PC-3 (cell line): Measurements from ENCODE around the gene RPL9. TPM values are rescaled to one million over a fixed set of nuclear protein-coding genes. Genes with fewer than 3 reads are reported as not detected.
A peak's percentile ranks its signal among the peaks of the same experiment; 100 is the strongest.

ENCODE experiments used
- ATAC-seq: fragments of 200-7000 bp; cut with Tn5 transposase; 2 replicates; pipeline ENCODE4 v1.9.1; 2020; ENCODE audit warnings: mild to moderate bottlenecking, moderate library complexity
- BruUV-seq: library from RNA; stranded (reverse); fragments of 400-500 nt; replicated peaks from 2 replicates; lab custom pipeline; 2021; lab: Mats Ljungman, UMichigan
- CTCF ChIA-PET: fragments of 300-600 bp; sonication (Branson Sonifier 250); formaldehyde crosslinking; loops from one replicate; lab custom pipeline; 2022; ENCODE audit warnings: antibody characterized with exemption; lab: Charles Lee
- POLR2A ChIA-PET: fragments of 300-600 bp; sonication (Branson Sonifier 250); formaldehyde crosslinking; loops from one replicate; lab custom pipeline; 2022; ENCODE audit warnings: antibody characterized with exemption; ENCODE audit not compliant: unreplicated experiment; lab: Charles Lee
- DNase-seq: peaks from one replicate; pipeline ENCODE4 v3.0.0-alpha.2; 2015
- H2AFZ ChIP-seq: fragments of 300-600 bp; sonication (generic); 2 replicates; pipeline ENCODE4 v1.6.0; 2016; ENCODE audit warnings: antibody characterized with exemption, low read length
- H3F3A ChIP-seq: fragments of 300-600 bp; sonication (generic); one replicate; pipeline ENCODE4 v1.6.0; 2017; ENCODE audit warnings: antibody characterized with exemption, low read length, control low read depth, mild to moderate bottlenecking; ENCODE audit not compliant: unreplicated experiment
- H3K27ac ChIP-seq: fragments of 300-600 bp; sonication (generic); 2 replicates; pipeline ENCODE4 v1.5.1; 2016; ENCODE audit warnings: mild to moderate bottlenecking, low read length
- H3K27me3 ChIP-seq: fragments of 300-600 bp; sonication (generic); 2 replicates; pipeline ENCODE4 v1.6.1; 2016; ENCODE audit warnings: low read length, mixed read lengths
- H3K36me3 ChIP-seq: fragments of 300-600 bp; sonication (generic); 2 replicates; pipeline ENCODE4 v1.6.1; 2016; ENCODE audit warnings: low read depth, mixed run types, low read length, mixed read lengths
- H3K4me1 ChIP-seq: fragments of 300-600 bp; sonication (generic); 2 replicates; pipeline ENCODE4 v1.5.1; 2016; ENCODE audit warnings: low read length; ENCODE audit not compliant: insufficient read depth
- H3K4me2 ChIP-seq: fragments of 300-600 bp; sonication (generic); 2 replicates; pipeline ENCODE4 v1.6.0; 2016; ENCODE audit warnings: low read length
- H3K4me3 ChIP-seq: fragments of 300-600 bp; sonication (generic); 2 replicates; pipeline ENCODE4 v1.5.1; 2016; ENCODE audit warnings: mild to moderate bottlenecking, low read length, mixed read lengths
- H3K79me2 ChIP-seq: fragments of 300-600 bp; sonication (generic); 2 replicates; pipeline ENCODE4 v1.6.1; 2017; ENCODE audit warnings: low read length, mixed read lengths
- H3K9ac ChIP-seq: fragments of 300-600 bp; sonication (generic); 2 replicates; pipeline ENCODE4 v1.6.0; 2016; ENCODE audit warnings: mild to moderate bottlenecking, low read length
- H3K9me2 ChIP-seq: fragments of 300-600 bp; sonication (generic); replicated peaks from 2 replicates; pipeline ENCODE4 v1.6.1; 2016; ENCODE audit warnings: mixed run types, low read length, mixed read lengths
- H3K9me3 ChIP-seq: fragments of 300-600 bp; sonication (generic); 2 replicates; pipeline ENCODE4 v1.6.1; 2016; ENCODE audit warnings: low read length, mixed read lengths
- H4K20me1 ChIP-seq: fragments of 300-600 bp; sonication (generic); 2 replicates; pipeline ENCODE4 v1.6.1; 2016; ENCODE audit warnings: low read length, mixed read lengths
- CTCF ChIP-seq: fragments of 300-600 bp; sonication (generic); conservative IDR thresholded peaks from 2 replicates; pipeline ENCODE4 v1.5.1; 2017; ENCODE audit warnings: antibody characterized with exemption, low read depth, mild to moderate bottlenecking, low read length
- EZH2 ChIP-seq: fragments of 300-600 bp; sonication (generic); IDR thresholded peaks from one replicate; pipeline ENCODE4 v1.6.1; 2017; ENCODE audit warnings: antibody characterized with exemption, mild to moderate bottlenecking, low read length; ENCODE audit not compliant: unreplicated experiment
- EZH2phosphoT487 ChIP-seq: fragments of 300-600 bp; sonication (generic); IDR thresholded peaks from 2 replicates; pipeline ENCODE4 v1.6.1; 2018; ENCODE audit warnings: mild to moderate bottlenecking, antibody characterized with exemption, low read length, borderline replicate concordance
- intact Hi-C: fragments of 100-400 bp; cut with micrococcal nuclease; formaldehyde crosslinking; loops from 2 replicates; pipeline ENCODE4 v1.9.0; 2023
- total RNA-seq: library from RNA; depleted of rRNA; stranded (reverse); fragments of >200 nt; gene quantifications from 2 replicates; pipeline ENCODE4 v1.2.3, GENCODE V29; 2014

Gene RPL9
- total RNA-seq, 1 experiment from 2014 or later, result 1,298 TPM

- CTCF ChIA-PET, result no interaction called here
These were observed 1.6 kb downstream of the RPL9 start for GRCh38 chr4:39456946-39457763.

GRCh38 chr4:39455486-39455885 is 3.2 kb downstream of the RPL9 start:
- no peaks in the 10 kb centered on the region for H3K9me2 ChIP-seq
- TF ChIP-seq EZH2, result no peak
- no peak for TF ChIP-seq EZH2phosphoT487
- TF ChIP-seq CTCF, result no peak
- ChIA-PET CTCF (no interaction called here), POLR2A (no interaction called here)
- no peak overlapping the region for H3K27ac ChIP-seq
- H3K4me3 ChIP-seq, result no peak overlapping the region; the same call in 1 of the 2 replicates
- H3K9me3 ChIP-seq, result no peaks in the 10 kb centered on the region
- no TSS peak for BruUV-seq
- H3K9ac ChIP-seq, result no peak overlapping the region
- H3K4me1 ChIP-seq, result peaks cover 14% of the 10 kb centered on the region
- peaks cover 42% of the 10 kb centered on the region for H3K79me2 ChIP-seq
- DNase-seq (no peak), ATAC-seq (no peak)
- intact Hi-C loops, result no loop called here
- H2AFZ ChIP-seq, result no peak overlapping the region
- H4K20me1 ChIP-seq, result peaks cover 58% of the 10 kb centered on the region
- peaks cover 16% of the 10 kb centered on the region for H3F3A ChIP-seq
- peak overlapping the region; percentile 98; the same call in 1 of the 2 replicates for H3K4me2 ChIP-seq
- H3K27me3 ChIP-seq, result no peaks in the 10 kb centered on the region
- peaks cover 63% of the 10 kb centered on the region for H3K36me3 ChIP-seq

More at GRCh38 chr4:39456946-39457763, 1.6 kb downstream of the RPL9 start:
- peak overlapping the region; percentile 100 for H3K9ac ChIP-seq
- ATAC-seq, result no peak
- H3K79me2 ChIP-seq, result peaks cover 52% of the 10 kb centered on the region
- no peaks in the 10 kb centered on the region for H3K27me3 ChIP-seq
- no peaks in the 10 kb centered on the region for H3K9me3 ChIP-seq
- TF ChIP-seq EZH2phosphoT487, result no peak
- no peak for TF ChIP-seq EZH2
- no peak for TF ChIP-seq CTCF
- peaks cover 58% of the 10 kb centered on the region for H4K20me1 ChIP-seq
- peak overlapping the region; percentile 98 for H3K4me2 ChIP-seq
- H3K4me1 ChIP-seq, result peaks cover 16% of the 10 kb centered on the region
- DNase-seq, result no peak
- H3K36me3 ChIP-seq, result peaks cover 58% of the 10 kb centered on the region
- intact Hi-C loops, result no loop called here
- peaks cover 11% of the 10 kb centered on the region for H3F3A ChIP-seq
- no TSS peak for BruUV-seq
- H3K4me3 ChIP-seq, result peak overlapping the region; percentile 100
- H3K9me2 ChIP-seq, result no peaks in the 10 kb centered on the region
- H2AFZ ChIP-seq, result no peak overlapping the region
- no peak overlapping the region for H3K27ac ChIP-seq
- POLR2A ChIA-PET, result no interaction called here

GRCh38 chr4:39453738-39454137 is 5.0 kb downstream of the RPL9 start:
- TF ChIP-seq EZH2phosphoT487, result no peak
- no peak for TF ChIP-seq CTCF
- no peak for TF ChIP-seq EZH2
- H3K27ac ChIP-seq, result no peak overlapping the region
- peaks cover 58% of the 10 kb centered on the region for H4K20me1 ChIP-seq
- ChIA-PET POLR2A (no interaction called here), CTCF (no interaction called here)
- no peaks in the 10 kb centered on the region for H3K27me3 ChIP-seq
- no peak overlapping the region for H3K4me3 ChIP-seq
- peaks cover 35% of the 10 kb centered on the region for H3K79me2 ChIP-seq
- H3K9me3 ChIP-seq, result no peaks in the 10 kb centered on the region
- H3K9ac ChIP-seq, result no peak overlapping the region
- DNase-seq (no peak), ATAC-seq (no peak)
- peaks cover 12% of the 10 kb centered on the region for H3K4me1 ChIP-seq
- H3K9me2 ChIP-seq, result no peaks in the 10 kb centered on the region
- no peak overlapping the region for H2AFZ ChIP-seq
- BruUV-seq, result no TSS peak
- intact Hi-C loops, result no loop called here
- H3K4me2 ChIP-seq, result no peak overlapping the region
- H3F3A ChIP-seq, result peaks cover 18% of the 10 kb centered on the region
- peaks cover 63% of the 10 kb centered on the region for H3K36me3 ChIP-seq
